H1 (cell line): ENCODE data around the gene INPP5B. TPM values are rescaled to one million over a fixed set of nuclear protein-coding genes. Genes with fewer than 3 reads are reported as not detected.

Source experiments
- CHD7 ChIP-seq: fragments of 300-600 bp; sonication (generic); IDR thresholded peaks from 2 replicates; pipeline ENCODE4 v1.7.1; 2012; ENCODE audit warnings: low read length, moderate library complexity, mild to moderate bottlenecking, inconsistent platforms; ENCODE audit not compliant: insufficient replicate concordance
- polyA plus RNA-seq, 7 experiments: library from polyadenylated mRNA; depleted of rRNA in 3 of 7; stranded (reverse) in 5 of 7; unstranded in 2 of 7; fragments of >200 nt in 5 of 7; fragments of 200-250 nt in 2 of 7; gene quantifications; 1 replicate in 5 of 7; 2 replicates in 1 of 7; 4 replicates in 1 of 7; pipeline versions ENCODE4 v1.2.1 to v1.2.3, GENCODE V29; 2011 to 2013; ENCODE audit warnings: missing spikeins in 2 of 7, mixed read lengths in 2 of 7
- total RNA-seq: library from RNA; stranded (reverse); fragmentation: NEBNext Ultra II Directional; extraction: Animal tissue kit (Norgen Biotek cat#: 25700); gene quantifications from 2 replicates; pipeline ENCODE4 v1.2.1, GENCODE V29; 2021

Gene INPP5B
- total and polyA plus RNA-seq, 2 of the 8 experiments (the other 6 are each of a cell fraction or from before 2014, with no cell fraction given), result 14.0 to 23.7 TPM

- TF ChIP-seq CHD7, result no peak
These were observed 62.7 kb downstream of the INPP5B start (continued) for GRCh38 chr1:37884145-37884544.
